ENCODE data around the gene SUMO2. TPM values are rescaled to one million over a fixed set of nuclear protein-coding genes. Genes with fewer than 3 reads are reported as not detected.

Gene SUMO2
- total and polyA plus RNA-seq, 10 of the 15 experiments (the other 5 are each of a cell fraction or from before 2014, with no cell fraction given), result 163 to 803 (median 555) TPM

DNA sequence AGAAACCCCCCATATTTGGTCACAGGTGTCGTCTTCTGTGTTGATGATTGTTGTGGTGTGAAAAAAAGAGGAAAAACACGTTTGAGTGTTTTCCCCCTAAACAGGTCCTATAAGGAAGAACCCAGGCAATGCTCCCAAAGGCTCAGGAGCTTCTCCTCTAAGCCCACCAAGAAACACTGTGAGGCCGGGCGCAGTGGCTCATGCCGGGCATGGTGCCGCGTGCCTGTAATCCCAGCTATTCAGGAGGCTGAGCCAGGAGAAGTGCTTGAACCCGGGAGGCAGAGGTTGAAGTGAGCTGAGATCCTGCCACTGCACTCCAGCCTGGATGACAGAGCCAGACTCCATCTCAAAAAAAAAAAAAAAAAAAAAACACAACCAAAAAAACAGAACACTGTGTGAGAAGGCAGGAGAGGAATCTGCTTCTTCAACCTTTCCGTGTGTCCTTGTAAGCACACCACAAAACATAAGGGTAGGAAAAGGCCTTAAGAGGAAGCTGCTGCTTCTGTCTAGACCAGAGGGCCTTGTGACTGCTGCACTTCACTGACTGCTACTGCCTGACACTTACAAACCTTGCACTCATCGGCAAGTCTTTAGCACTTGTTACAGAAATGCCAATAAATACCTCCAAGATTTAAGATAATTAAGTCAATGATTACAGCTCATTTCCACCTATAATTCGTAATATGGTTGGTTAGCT lies 37.8 kb downstream of the SUMO2 start:
- Histone ChIP-seq H3K27me3 (replicated peaks in 1 of 2; ENCODE audit: control insufficient read depth in 2 of 2, insufficient read depth in 2 of 2, low read length in 1 of 2) (no peaks in the 10 kb centered on the region), H3K36me3 (ENCODE audit: control insufficient read depth in 2 of 2, insufficient read depth in 2 of 2, low read length in 1 of 2) (peaks cover 28 to 34% of the 10 kb centered on the region in 2 experiments; a peak in 3 of 4 replicates), H3K79me2 (ENCODE audit: control insufficient read depth, insufficient read depth, low read length) (peaks cover 20% of the 10 kb centered on the region), H4K20me1 (ENCODE audit: control insufficient read depth, insufficient read depth) (no peaks in the 10 kb centered on the region), H3K27ac (ENCODE audit: control insufficient read depth, insufficient read depth) (no peak overlapping the region), H3K4me2 (ENCODE audit: control insufficient read depth, insufficient read depth) (no peak overlapping the region), H3K4me1 (ENCODE audit: control insufficient read depth, insufficient read depth, low read length) (peaks cover 9% of the 10 kb centered on the region; the same call in 1 of the 2 replicates), H3K9ac (ENCODE audit: control insufficient read depth, insufficient read depth, low read length) (no peak overlapping the region), H2AFZ (ENCODE audit: control insufficient read depth, low read depth, low read length) (no peak overlapping the region), H3K9me3 (replicated peaks; ENCODE audit: control insufficient read depth, insufficient read depth, low read length) (no peaks in the 10 kb centered on the region), H3K4me3 (no peak overlapping the region)
- in situ Hi-C loops (cut with MboI) (no loop called here), intact Hi-C loops (cut with micrococcal nuclease; ENCODE audit: unreplicated experiment) (no loop called here)
- ChIA-PET SMC1A (ENCODE audit: uncharacterized antibody, unreplicated experiment) (interaction anchor here (0.9 to 1.6 kb wide), 5 partner anchors 15 to 31 kb away, joined by 3 to 4 read pairs (median 3); no protein-coding TSS in a partner anchor), CTCF (interaction anchor here (0.6 to 2.4 kb wide), 9 partner anchors 8 to 184 kb away, joined by 3 to 10 read pairs (median 3); partner anchors contain the start of gene NT5C), RAD21 (ENCODE audit: unreplicated experiment) (no interaction called here), POLR2A (interaction anchor here (0.6 to 1.7 kb wide), 7 partner anchors 8 to 61 kb away, joined by 3 to 4 read pairs (median 3); partner anchors contain the start of genes NT5C and NUP85)
- ATAC-seq (no peak), DNase-seq (ENCODE audit: low read depth, low spot score) (no peak), FAIRE-seq (peak; percentile 27)
- BruUV-seq (replicated peaks), result TSS peak; percentile 8
- WGBS (ENCODE audit: insufficient coverage, insufficient replicate concordance, low lambda C conversion rate, missing lambda C conversion rate), result 94% methylated on average over 11 of the region's 11 CpGs
- no peak for TF ChIP-seq NBN (IDR thresholded peaks at IDR 0.05)
- no peak for TF ChIP-seq HSF1 (IDR thresholded peaks at IDR 0.05; ENCODE audit: low read depth, low read length)
- TF ChIP-seq ASH2L (IDR thresholded peaks at IDR 0.05; ENCODE audit: borderline replicate concordance, low read depth), result no peak
- TF ChIP-seq, protein P1, sequence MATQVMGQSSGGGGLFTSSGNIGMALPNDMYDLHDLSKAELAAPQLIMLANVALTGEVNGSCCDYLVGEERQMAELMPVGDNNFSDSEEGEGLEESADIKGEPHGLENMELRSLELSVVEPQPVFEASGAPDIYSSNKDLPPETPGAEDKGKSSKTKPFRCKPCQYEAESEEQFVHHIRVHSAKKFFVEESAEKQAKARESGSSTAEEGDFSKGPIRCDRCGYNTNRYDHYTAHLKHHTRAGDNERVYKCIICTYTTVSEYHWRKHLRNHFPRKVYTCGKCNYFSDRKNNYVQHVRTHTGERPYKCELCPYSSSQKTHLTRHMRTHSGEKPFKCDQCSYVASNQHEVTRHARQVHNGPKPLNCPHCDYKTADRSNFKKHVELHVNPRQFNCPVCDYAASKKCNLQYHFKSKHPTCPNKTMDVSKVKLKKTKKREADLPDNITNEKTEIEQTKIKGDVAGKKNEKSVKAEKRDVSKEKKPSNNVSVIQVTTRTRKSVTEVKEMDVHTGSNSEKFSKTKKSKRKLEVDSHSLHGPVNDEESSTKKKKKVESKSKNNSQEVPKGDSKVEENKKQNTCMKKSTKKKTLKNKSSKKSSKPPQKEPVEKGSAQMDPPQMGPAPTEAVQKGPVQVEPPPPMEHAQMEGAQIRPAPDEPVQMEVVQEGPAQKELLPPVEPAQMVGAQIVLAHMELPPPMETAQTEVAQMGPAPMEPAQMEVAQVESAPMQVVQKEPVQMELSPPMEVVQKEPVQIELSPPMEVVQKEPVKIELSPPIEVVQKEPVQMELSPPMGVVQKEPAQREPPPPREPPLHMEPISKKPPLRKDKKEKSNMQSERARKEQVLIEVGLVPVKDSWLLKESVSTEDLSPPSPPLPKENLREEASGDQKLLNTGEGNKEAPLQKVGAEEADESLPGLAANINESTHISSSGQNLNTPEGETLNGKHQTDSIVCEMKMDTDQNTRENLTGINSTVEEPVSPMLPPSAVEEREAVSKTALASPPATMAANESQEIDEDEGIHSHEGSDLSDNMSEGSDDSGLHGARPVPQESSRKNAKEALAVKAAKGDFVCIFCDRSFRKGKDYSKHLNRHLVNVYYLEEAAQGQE (IDR thresholded peaks at IDR 0.05; ENCODE audit: low read depth, low read length), result no peak
- no peak for TF ChIP-seq IRF5 (IDR thresholded peaks at IDR 0.05; ENCODE audit: borderline replicate concordance)
- no peak for TF ChIP-seq ZBED1 (IDR thresholded peaks at IDR 0.05; ENCODE audit: borderline replicate concordance)
- TF ChIP-seq FOXK2 (IDR thresholded peaks at IDR 0.05), result no peak
- TF ChIP-seq MEF2A (IDR thresholded peaks at IDR 0.05; ENCODE audit: insufficient read depth, low read depth, low read length), result no peak
- TF ChIP-seq, protein P2, sequence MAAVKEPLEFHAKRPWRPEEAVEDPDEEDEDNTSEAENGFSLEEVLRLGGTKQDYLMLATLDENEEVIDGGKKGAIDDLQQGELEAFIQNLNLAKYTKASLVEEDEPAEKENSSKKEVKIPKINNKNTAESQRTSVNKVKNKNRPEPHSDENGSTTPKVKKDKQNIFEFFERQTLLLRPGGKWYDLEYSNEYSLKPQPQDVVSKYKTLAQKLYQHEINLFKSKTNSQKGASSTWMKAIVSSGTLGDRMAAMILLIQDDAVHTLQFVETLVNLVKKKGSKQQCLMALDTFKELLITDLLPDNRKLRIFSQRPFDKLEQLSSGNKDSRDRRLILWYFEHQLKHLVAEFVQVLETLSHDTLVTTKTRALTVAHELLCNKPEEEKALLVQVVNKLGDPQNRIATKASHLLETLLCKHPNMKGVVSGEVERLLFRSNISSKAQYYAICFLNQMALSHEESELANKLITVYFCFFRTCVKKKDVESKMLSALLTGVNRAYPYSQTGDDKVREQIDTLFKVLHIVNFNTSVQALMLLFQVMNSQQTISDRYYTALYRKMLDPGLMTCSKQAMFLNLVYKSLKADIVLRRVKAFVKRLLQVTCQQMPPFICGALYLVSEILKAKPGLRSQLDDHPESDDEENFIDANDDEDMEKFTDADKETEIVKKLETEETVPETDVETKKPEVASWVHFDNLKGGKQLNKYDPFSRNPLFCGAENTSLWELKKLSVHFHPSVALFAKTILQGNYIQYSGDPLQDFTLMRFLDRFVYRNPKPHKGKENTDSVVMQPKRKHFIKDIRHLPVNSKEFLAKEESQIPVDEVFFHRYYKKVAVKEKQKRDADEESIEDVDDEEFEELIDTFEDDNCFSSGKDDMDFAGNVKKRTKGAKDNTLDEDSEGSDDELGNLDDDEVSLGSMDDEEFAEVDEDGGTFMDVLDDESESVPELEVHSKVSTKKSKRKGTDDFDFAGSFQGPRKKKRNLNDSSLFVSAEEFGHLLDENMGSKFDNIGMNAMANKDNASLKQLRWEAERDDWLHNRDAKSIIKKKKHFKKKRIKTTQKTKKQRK (IDR thresholded peaks at IDR 0.05; ENCODE audit: low read depth, low read length), result no peak
- no peak for TF ChIP-seq ZSCAN29 (IDR thresholded peaks at IDR 0.05)
- TF ChIP-seq EED (IDR thresholded peaks at IDR 0.05; ENCODE audit: low read depth), result no peak
- no peak for TF ChIP-seq PAX5 (IDR thresholded peaks at IDR 0.05; ENCODE audit: borderline replicate concordance, low read depth, low read length)
- TF ChIP-seq SREBF1 (IDR thresholded peaks at IDR 0.05; ENCODE audit: low read length), result no peak
- no peak for TF ChIP-seq MYC (IDR thresholded peaks at IDR 0.05; ENCODE audit: insufficient read depth, insufficient read length, insufficient replicate concordance, low read length, severe bottlenecking)
